HCT116 (cell line): ENCODE measurements around the gene CDH23. TPM values are rescaled to one million over a fixed set of nuclear protein-coding genes. Genes with fewer than 3 reads are reported as not detected.

ENCODE experiments used
- ATAC-seq: fragments of 200-7000 bp; cut with Tn5 transposase; 2 replicates; pipeline ENCODE4 v1.9.1; 2020; ENCODE audit warnings: mild to moderate bottlenecking, moderate library complexity
- BruUV-seq: library from RNA; stranded (reverse); fragments of 400-500 nt; replicated peaks from 2 replicates; lab custom pipeline; 2021; lab: Mats Ljungman, UMichigan
- CTCF ChIA-PET: fragments of 300-600 bp; sonication (Branson Sonifier 250); formaldehyde crosslinking; loops from one replicate; lab custom pipeline; 2021; ENCODE audit warnings: antibody characterized with exemption; lab: Charles Lee
- POLR2A ChIA-PET: fragments of 300-600, 350-600 bp; sonication (Branson Sonifier 250); formaldehyde crosslinking; loops from one replicate; lab custom pipeline; 2021; ENCODE audit warnings: antibody characterized with exemption; lab: Charles Lee
- RAD21 ChIA-PET, 2 experiments: fragments of 300-600 bp; sonication (Branson Sonifier 250); formaldehyde crosslinking; loops; one replicate each; lab custom pipeline; 2023; ENCODE audit warnings: low total read pairs in 2 of 2; ENCODE audit not compliant: uncharacterized antibody in 2 of 2, unreplicated experiment in 2 of 2, low non-redundant PET in 1 of 2; lab: Charles Lee
- DNase-seq: peaks from one replicate; pipeline ENCODE4 v3.0.0-alpha.2; 2010; ENCODE audit warnings: low read depth, low spot score
- H2AFZ ChIP-seq: fragments of 200-600 bp; shearing (Covaris generic), sonication (generic); 2 replicates; pipeline ENCODE4 v1.6.1; 2017; ENCODE audit warnings: low read depth, mixed run types, mixed read lengths, antibody characterized with exemption, low read length; ENCODE audit not compliant: poor library complexity, severe bottlenecking
- H3K27ac ChIP-seq: 2 replicates; pipeline ENCODE4 v1.5.1; 2012; ENCODE audit warnings: low read depth, low read length
- H3K27me3 ChIP-seq: fragments of 200-600 bp; sonication (generic); 2 replicates; pipeline ENCODE4 v1.6.1; 2016; ENCODE audit warnings: mixed run types, low read length, mixed read lengths; ENCODE audit not compliant: insufficient read depth
- H3K36me3 ChIP-seq, 2 experiments: fragments of 200-500 bp in 1 of 2; fragments of 200-600 bp in 1 of 2; sonication (Bioruptor generic) in 1 of 2; sonication (generic) in 1 of 2; 2 replicates each; pipeline versions ENCODE4 v1.5.1 to v1.6.1; 2014 to 2016; ENCODE audit warnings: low read length in 2 of 2, inconsistent platforms in 1 of 2, mixed read lengths in 1 of 2, mixed run types in 1 of 2; ENCODE audit not compliant: insufficient read depth in 2 of 2, control insufficient read depth in 1 of 2
- H3K4me1 ChIP-seq, 2 experiments: fragments of 200-600 bp in 1 of 2; sonication (generic) in 1 of 2; 2 replicates each; pipeline versions ENCODE4 v1.5.1 to v1.6.1; 2012 to 2017; ENCODE audit warnings: low read length in 2 of 2, inconsistent platforms in 1 of 2, mild to moderate bottlenecking in 1 of 2, mixed read lengths in 1 of 2, mixed run types in 1 of 2, moderate library complexity in 1 of 2; ENCODE audit not compliant: insufficient read depth in 2 of 2, control insufficient read depth in 1 of 2
- H3K4me2 ChIP-seq: fragments of 200-600 bp; sonication (generic); 2 replicates; pipeline ENCODE4 v1.6.1; 2017; ENCODE audit warnings: mixed run types, low read length, mixed read lengths
- H3K4me3 ChIP-seq, 2 experiments: fragments of 200-600 bp in 1 of 2; sonication (generic) in 1 of 2; replicated peaks in 1 of 2; 2 replicates each; pipeline ENCODE4 v1.5.1; 2011 to 2016; ENCODE audit warnings: low read length in 2 of 2, control low read depth in 1 of 2, low read depth in 1 of 2, mild to moderate bottlenecking in 1 of 2, mixed read lengths in 1 of 2, mixed run types in 1 of 2
- H3K79me2 ChIP-seq: fragments of 200-600 bp; sonication (generic); 2 replicates; pipeline ENCODE4 v1.6.1; 2017; ENCODE audit warnings: mild to moderate bottlenecking, mixed run types, low read length, moderate library complexity, mixed read lengths; ENCODE audit not compliant: insufficient read depth
- H3K9ac ChIP-seq: fragments of 200-600 bp; sonication (generic); 2 replicates; pipeline ENCODE4 v1.6.1; 2016; ENCODE audit warnings: low read length, mixed read lengths
- H3K9me2 ChIP-seq: fragments of 200-600 bp; sonication (generic), shearing (Covaris generic); 2 replicates; pipeline ENCODE4 v1.6.1; 2017; ENCODE audit warnings: mixed run types, mild to moderate bottlenecking, moderate library complexity; ENCODE audit not compliant: insufficient read depth
- H3K9me3 ChIP-seq, 2 experiments: fragments of 200-500 bp in 1 of 2; fragments of 200-600 bp in 1 of 2; sonication (Bioruptor generic) in 1 of 2; sonication (generic) in 1 of 2; 2 replicates each; pipeline ENCODE4 v1.6.1; 2014 to 2017; ENCODE audit warnings: low read length in 2 of 2, mixed read lengths in 2 of 2, inconsistent platforms in 1 of 2, low read depth in 1 of 2, mild to moderate bottlenecking in 1 of 2, mixed run types in 1 of 2, moderate library complexity in 1 of 2; ENCODE audit not compliant: control insufficient read depth in 1 of 2, insufficient read depth in 1 of 2
- H4K20me1 ChIP-seq: fragments of 200-600 bp; sonication (generic), shearing (Covaris generic); 2 replicates; pipeline ENCODE4 v1.6.1; 2017; ENCODE audit warnings: mixed run types, mild to moderate bottlenecking, moderate library complexity; ENCODE audit not compliant: insufficient read depth
- ATF3 ChIP-seq: IDR thresholded peaks from 2 replicates; pipeline ENCODE4 v1.6.1; 2012
- CBX3 ChIP-seq: IDR thresholded peaks from 2 replicates; pipeline ENCODE4 v1.6.1; 2012; ENCODE audit warnings: low read depth
- CEBPB ChIP-seq: IDR thresholded peaks from 2 replicates; pipeline ENCODE4 v1.6.1; 2012; ENCODE audit warnings: low read depth
- EGR1 ChIP-seq: IDR thresholded peaks from 2 replicates; pipeline ENCODE4 v1.6.1; 2012; ENCODE audit warnings: low read depth
- FOSL1 ChIP-seq: IDR thresholded peaks from 2 replicates; pipeline ENCODE4 v1.6.1; 2012; ENCODE audit warnings: low read depth
- JUND ChIP-seq: IDR thresholded peaks from 2 replicates; pipeline ENCODE4 v1.6.1; 2012
- RAD21 ChIP-seq: IDR thresholded peaks from 2 replicates; pipeline ENCODE4 v1.6.1; 2012; ENCODE audit warnings: low read depth, mild to moderate bottlenecking
- TCF7L2 ChIP-seq: IDR thresholded peaks from 2 replicates; pipeline ENCODE4 v1.7.0; 2011; ENCODE audit warnings: borderline replicate concordance, inconsistent platforms; ENCODE audit not compliant: insufficient read depth, insufficient read length; ENCODE audit errors: extremely low read depth
- YY1 ChIP-seq: IDR thresholded peaks from 2 replicates; pipeline ENCODE4 v1.6.1; 2011; ENCODE audit warnings: low read length, low read depth, moderate library complexity, mild to moderate bottlenecking; ENCODE audit not compliant: insufficient replicate concordance; ENCODE audit errors: extremely low read depth
- ZFX ChIP-seq: fragments of 450-650 bp; IDR thresholded peaks from 2 replicates; pipeline ENCODE4 v1.6.1; 2017
- ZNF274 ChIP-seq: fragments of 200-500 bp; sonication (Bioruptor generic); IDR thresholded peaks from 2 replicates; pipeline ENCODE4 v1.6.1; 2014; ENCODE audit warnings: mild to moderate bottlenecking, low read depth, low read length, inconsistent platforms
- intact Hi-C: fragments of 100-400 bp; cut with micrococcal nuclease; formaldehyde crosslinking; loops from 2 replicates; pipeline ENCODE4 v1.10.0; 2022
- total RNA-seq: library from RNA; stranded (reverse); gene quantifications from one replicate; pipeline ENCODE4 v1.2.1, GENCODE V29; 2021; ENCODE audit not compliant: unreplicated experiment

The CDH23 gene
- total RNA-seq, 1 experiment from 2014 or later, result not detected

DNA sequence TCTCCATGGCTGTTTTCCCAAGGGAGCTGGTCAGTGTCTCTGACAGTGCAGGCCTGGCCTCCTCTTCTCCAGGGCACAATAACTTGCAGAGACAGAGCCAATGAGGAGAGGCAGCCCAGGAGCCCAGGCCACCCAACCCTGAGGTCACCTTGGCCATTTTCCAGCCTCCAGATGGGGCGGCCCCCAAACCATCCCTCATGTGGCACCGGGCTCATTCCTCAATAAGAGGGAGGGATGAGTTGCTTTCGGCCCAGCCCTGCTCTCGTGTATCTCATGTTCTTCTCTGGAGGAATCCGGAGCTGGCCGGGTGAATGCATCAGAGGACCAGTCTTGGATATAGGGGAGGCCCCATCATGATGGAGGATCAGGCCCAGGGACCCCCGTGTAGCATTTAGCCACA is 223.9 kb downstream of the CDH23 start:
- Histone ChIP-seq H3K9me2 (no peaks in the 10 kb centered on the region), H3K9ac (no peak overlapping the region), H3K79me2 (no peaks in the 10 kb centered on the region), H3K4me1 (peaks cover 23 to 28% of the 10 kb centered on the region in 2 experiments), H3K4me3 (no peak overlapping the region), H3K27me3 (no peaks in the 10 kb centered on the region), H3K4me2 (no peak overlapping the region), H3K27ac (no peak overlapping the region), H3K9me3 (no peaks in the 10 kb centered on the region), H3K36me3 (no peaks in the 10 kb centered on the region), H4K20me1 (no peaks in the 10 kb centered on the region), H2AFZ (no peak overlapping the region)
- POLR2A ChIA-PET, result no interaction called here
- DNase-seq (no peak), ATAC-seq (no peak)
- TF ChIP-seq RAD21, result no peak
- no peak for TF ChIP-seq TCF7L2
- no peak for TF ChIP-seq CBX3
- TF ChIP-seq FOSL1, result no peak
- no peak for TF ChIP-seq ZFX
- no peak for TF ChIP-seq EGR1
- no peak for TF ChIP-seq ZNF274
- TF ChIP-seq YY1, result no peak
- TF ChIP-seq CEBPB, result no peak
- no peak for TF ChIP-seq JUND
- no peak for TF ChIP-seq ATF3
- intact Hi-C loops, result loop anchor here (5.0 kb wide), 2 partner anchors 238 to 303 kb away; partner anchors contain the start of gene SLC29A3
- RAD21 ChIA-PET, result no interaction called here
- CTCF ChIA-PET, result no interaction called here
- no TSS peak for BruUV-seq
